ENCODE measurements around the gene RAPGEF4.

DNA sequence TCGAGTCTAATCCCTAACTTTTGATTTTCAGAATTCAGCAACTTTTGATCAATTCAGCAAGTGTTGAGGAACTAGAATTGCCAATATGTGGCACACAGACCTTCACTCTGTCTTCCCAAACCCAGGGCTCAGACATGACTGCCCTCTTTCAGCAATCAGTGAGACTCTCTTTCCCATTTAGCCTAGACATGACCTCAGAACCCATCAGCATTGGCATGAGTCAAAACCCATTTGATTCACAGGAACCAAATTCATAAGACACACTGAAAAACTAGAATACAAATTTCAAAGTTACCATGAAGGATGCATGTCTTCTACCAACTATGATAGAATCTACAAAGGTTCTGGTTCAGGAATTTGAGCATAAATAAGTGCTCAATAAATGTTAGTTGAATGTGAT is 226.4 kb downstream of the RAPGEF4 start:
- TF ChIP-seq POLR2A (IDR thresholded peaks at IDR 0.05) (no peak), CTCF (IDR thresholded peaks at IDR 0.05) (no peak), POLR2AphosphoS5 (IDR thresholded peaks at IDR 0.05) (no peak), EP300 (IDR thresholded peaks at IDR 0.05) (no peak)

All from stomach (tissue), 4 donors.